DMS 273 treated with DMSO at 0.1 percent for 48 hours (cell line): ENCODE results near the gene EXOC6B.
A peak's percentile ranks its signal among the peaks of the same experiment; 100 is the strongest.
"Not testable (repeated sequence)": the region's sequence is repeated elsewhere in the genome, so short reads cannot be mapped to it uniquely, and the experiment has no call there.

Source experiments
- DNase-seq: peaks from one replicate; lab custom pipeline; 2025; lab: John Stamatoyannopoulos, UW

EXOC6B gene

DNA sequence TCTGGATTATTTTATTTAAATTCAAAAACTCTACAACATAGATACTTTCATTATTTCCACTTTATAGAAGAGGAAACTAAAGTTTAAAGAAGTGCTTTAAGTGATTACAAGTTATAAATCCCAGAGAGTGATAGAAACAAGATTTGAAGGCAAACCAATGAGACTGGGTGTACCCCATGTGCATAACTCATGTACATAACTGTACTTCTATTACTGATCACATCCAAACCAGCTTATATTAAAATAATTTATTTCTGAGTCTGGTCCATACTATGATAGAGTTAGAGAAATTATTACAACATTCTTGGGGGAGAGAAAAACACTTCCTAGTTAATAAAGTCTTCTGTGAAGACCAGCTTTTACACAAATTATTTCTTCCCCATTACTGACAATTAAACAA is 221.4 kb downstream of the EXOC6B start:
- DNase-seq: no peak

DNA sequence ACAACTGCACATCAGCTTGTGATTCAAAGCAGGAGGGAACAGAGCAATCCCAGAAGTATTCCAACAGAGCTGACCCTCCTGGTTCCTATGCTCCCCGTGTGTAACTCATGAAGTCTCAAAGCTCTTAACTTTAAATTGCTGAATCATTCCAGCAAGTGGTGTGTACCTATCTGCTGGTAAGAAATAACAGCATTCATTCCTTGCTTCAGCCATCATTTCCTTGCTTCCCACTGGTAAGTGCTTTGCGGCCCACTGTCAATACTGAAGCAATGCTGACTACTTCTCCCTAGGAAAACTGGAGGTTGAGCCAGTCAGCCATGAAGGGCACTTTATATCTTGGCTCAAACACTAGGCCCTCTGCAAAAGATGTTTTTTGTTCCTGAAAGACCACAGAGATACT is 222.4 kb downstream of the EXOC6B start:
- no peak for DNase-seq

DNA sequence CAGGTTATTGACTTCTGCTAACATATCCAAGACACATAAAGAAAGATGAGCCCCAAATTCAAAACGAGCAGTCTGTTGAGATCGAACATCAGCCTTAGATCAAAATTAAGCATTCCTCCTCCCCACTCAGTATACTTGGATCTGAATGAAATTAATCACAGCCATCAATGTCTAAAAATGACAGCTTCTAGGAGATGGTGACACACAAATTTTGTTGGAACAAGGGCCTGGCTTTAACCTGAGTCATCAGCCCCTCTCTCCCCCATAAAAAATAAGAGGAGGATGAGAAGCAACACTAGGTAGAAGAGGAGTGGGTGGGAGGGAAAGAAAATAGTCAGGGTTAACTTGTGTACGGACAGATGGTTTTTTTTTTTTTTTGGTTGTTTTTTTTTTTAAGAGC is 223.1 kb downstream of the EXOC6B start:
- no peak for DNase-seq

DNA sequence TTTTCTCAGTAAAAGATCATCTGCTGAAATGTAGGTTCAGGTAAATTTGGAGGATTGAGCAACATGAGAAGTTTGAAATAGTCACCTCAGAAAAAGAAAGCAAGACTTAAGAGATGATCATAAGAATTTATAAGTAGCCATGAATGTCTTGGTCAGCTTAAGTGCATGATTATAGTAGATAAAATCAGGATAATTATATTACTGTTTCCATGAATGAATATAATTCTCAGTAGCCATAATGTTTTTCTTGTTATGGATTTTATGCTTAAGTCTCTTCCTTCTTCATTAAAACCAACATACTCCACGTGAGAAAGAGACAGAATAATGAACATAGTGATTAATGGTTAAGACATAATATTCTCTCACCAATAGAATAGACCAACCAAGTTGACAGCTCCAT is 223.7 kb downstream of the EXOC6B start:
- DNase-seq: no peak

DNA sequence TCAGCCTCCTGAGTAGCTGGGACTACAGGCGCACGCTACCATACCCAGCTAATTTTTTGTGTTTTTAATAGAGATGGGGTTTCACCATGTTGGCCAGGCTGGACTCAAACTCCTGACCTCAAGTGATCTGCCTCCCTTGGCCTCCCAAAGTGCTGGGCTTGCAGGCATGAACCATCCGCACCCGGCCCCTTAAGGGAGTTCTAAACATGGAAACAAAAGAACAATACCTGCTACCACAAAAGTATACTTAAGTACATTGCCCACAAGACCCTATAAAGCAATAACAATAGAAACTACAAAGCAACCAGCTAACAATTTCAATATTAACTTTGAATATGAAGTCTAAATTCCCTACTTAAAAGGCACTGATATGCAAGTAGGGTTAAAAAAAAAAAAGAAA is 242.0 kb downstream of the EXOC6B start:
- not testable (repeated sequence) for DNase-seq

DNA sequence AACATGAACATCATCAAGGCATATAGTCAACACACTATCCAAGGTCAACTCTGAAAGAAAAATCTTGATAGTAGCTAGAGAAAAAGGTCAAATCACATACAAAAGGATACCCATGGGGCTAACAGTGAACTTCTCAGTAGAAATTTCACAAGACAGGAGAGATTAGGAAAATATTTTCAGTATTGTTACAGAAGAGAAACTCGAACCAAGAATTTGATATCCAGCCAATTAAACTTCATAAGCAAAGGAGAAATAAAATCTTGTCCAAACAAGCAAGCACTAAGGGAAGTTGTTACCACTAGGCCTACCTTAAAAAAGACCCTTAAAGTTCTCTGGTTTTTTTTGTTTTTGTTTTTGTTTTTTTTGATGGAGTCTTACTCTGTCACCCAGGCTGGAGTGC is 242.5 kb downstream of the EXOC6B start:
- no peak for DNase-seq

DNA sequence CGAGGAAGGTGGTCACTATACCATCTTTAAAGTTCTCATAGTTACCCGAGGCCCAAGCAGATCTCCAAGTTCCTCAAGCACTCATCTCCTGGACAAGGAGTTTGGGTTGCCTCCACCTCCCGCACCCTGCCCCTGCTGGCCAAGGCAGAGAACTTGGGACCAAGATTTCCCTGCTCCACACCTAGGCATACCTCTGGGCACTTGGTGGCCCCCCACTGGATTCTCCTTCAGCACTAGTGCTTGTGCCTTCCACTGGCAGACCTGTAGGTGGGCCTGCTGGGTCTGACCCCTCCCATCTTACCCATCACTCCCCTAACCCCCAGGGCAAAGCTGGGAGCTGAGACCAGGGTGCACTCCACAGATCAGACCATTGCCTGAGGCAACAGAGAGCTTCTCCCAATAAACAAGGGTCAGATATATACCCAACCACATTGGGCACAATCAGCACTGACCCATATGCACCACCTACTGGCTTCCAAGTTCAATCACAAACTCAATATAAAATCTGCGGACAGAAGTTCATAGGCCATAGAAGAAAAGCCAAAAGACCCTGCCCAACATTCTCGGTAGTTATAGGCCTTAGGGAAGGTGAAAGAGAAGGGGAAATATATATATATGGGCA is 244.2 kb downstream of the EXOC6B start:
- no peak for DNase-seq

DNA sequence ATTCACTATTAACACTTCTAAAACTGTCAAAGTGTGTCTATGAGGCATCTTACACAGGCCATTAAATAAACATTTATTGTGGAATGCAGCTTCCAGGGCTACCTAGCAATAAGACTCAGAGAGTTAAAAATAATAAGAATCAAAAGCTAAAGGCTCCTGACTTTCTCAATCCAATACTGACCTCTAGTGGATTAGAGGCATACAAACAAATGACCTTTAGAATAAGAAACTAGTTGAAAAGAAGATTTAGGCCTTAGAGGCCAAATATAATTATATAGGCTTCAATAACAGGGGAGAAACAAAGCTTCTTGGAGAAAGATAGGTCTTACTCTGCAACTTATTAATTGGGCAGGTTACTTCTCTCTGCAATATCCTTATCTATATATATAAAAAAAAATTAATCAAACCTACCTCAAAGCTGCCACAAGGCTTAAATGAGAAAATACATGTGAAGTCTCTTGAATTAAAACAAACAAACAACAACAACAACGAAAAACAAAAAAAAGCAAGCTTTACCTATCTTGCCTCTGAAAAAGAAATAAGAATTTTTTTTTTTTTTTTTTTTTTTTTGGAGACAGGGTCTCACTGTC is 246.1 kb downstream of the EXOC6B start:
- peak; percentile 23 for DNase-seq

DNA sequence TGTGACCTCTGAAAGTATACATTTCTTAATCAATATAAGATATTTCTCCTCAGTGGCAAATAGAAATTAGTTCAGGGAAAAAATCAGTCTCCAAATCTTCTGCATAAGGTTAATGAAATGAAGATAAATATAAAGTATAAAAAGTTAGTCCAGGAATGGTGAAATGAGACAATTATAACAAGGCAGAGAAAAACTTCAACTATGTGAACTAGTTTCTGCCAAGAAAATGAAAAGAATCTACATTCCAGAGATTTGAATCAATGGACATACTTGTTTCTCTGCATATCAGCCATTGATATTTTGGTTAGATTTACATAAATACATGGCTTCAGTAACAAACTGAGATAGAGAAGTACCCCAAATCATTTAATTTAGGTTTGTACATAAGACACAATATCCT is 249.0 kb downstream of the EXOC6B start:
- no peak for DNase-seq

DNA sequence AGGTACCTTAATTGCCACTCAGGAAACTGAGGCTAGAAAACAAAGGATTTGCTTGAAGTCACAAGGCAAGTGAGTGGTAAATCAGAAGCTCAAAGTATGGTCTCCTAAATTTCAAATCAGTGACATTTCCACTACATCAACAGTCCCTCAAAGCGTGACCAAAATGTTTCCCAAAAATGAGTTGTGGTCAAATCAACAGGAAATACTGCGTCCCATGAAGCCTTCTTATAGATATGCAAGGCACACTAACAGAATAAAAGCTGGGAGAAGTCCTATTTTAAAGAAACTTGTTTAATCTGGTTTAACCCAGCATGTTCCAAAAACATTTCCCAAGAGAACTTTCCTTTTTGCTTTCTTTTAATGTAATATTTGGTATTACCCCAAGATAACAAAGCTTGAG is 249.4 kb downstream of the EXOC6B start:
- no peak for DNase-seq

DNA sequence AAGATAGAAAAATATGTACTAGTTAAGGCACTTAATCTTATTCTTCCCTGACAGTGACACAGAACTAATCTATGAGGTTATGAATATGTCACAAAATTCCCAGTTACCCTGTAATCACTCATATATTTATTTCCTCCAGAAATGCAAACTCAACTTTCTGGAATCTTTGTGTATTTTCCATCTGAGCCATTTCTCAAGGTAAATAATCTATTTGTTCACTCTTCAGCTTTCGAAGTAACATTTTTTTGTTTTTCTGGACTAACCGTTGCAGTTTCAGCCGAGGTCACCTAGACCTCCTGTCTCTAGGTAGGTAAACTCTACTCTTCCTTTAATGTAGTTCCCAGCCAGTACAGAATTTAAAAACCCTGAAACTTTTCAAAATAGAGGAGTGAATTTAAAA is 250.9 kb downstream of the EXOC6B start:
- DNase-seq: no peak

DNA sequence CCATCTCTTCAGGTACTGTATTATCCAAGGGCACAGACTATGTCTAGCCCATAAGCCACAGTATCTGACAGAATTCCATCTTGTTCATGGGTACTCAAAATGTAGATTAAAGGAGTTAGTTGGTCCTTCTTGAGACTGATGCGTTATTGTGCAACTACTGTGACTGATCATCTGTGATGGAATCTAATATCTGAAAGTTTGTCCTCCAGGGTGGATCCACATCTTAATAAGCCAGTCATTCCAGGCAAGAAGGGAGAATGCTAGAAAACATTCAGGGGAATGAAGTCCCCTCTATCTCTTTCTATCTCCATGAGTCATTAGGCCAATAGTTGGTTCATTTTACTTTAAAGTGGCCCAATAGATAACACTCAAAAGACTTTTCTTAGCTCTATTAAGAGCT is 252.6 kb downstream of the EXOC6B start:
- no peak for DNase-seq

DNA sequence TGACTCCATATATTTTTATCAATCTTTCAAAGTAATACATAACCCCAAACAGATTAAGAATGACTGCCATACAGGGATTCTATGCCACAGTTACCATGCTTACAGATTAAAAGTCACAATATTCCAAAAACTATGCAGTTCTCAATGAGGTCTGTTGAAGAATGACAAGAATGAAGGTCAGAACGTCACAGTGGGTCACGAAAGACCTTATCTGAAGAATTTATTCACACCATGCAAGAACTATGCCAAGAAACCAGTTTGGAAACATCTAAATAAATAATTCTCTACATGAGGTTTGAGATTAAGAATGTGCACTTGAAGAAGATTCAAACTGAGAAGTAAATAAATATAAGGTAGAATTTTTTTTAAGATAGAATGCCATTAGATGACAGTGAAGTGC is 253.3 kb downstream of the EXOC6B start:
- DNase-seq: no peak

DNA sequence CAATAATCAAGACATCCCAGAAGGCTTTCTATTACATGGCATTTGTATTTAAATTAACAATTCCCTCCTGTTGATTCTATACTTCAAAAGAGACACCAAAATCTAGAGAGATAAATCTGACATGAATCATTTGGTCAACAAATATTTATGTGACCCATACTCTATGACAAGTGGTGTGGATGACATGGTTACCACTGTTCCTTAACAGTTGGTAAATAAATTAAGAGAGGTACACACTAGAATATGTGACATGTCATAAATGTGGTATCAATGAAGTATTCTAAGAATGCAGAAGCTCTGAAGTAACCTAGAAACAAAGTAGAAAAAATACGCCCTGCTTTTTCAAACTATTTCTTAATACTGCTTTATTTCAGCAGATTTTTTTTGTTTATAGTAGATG is 255.4 kb downstream of the EXOC6B start:
- DNase-seq: no peak

DNA sequence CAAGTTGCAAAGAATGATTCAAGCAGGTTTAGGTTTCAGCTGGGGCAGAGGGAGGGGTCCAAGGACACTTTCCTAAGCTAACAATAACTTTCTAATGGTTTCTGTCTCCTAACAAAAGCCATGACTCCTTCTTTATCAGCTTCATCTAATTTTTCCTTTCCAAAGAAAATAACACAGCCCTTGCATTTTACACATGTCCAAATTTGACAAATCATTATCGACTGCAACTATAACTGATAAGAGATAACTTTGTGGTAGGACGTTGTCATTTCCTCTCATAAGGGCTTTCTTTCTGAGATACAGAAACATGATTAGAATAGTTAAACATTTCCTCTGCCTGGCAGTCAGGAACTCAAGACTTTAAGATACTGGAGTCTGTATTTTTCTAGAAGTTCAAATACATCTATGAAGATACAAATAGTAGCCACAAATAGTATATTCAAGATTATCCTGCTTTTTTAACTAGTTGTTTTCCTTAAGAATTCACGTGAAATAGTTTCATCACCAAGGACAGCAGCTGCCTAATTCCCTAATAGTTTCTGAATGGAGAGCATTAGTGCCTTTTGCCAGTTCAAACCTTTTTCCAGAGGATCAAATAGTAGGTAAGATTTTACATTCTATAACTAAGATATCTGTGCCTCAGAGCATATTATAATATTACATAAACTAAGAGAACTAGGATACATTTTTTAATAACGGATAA is 263.2 kb downstream of the EXOC6B start:
- no peak for DNase-seq

DNA sequence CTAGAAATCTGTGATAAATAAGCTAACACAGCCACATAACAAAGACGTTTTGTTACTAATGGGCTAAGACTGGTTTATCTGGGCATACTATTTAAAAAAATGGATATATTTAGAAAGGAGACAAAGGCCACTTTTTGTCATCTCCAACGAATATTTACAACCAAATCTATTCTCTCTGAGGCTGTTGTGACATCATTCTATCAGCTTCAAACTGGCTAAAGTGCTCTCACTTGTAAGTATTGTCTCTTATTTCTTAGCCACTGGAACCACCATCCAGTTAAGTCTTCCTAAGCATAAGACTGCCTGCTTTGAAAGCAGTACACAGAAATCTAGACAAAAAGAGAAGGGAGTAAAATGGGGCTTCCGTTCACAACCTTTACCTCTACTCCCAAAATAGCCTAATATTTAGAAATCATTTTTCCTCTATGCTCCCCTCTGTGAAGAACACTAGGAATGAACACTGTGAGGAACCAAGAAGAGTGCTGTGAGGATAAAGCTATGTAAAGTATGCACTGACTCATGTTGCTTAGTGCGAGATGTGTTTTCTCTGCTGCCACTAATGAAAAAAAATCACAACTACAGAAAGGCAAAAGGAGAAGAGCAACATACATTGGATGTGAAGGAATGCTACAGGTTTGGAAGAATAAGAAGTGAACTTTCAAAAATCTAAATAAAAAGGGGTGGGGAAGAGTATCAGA is 264.1 kb downstream of the EXOC6B start:
- DNase-seq: no peak

DNA sequence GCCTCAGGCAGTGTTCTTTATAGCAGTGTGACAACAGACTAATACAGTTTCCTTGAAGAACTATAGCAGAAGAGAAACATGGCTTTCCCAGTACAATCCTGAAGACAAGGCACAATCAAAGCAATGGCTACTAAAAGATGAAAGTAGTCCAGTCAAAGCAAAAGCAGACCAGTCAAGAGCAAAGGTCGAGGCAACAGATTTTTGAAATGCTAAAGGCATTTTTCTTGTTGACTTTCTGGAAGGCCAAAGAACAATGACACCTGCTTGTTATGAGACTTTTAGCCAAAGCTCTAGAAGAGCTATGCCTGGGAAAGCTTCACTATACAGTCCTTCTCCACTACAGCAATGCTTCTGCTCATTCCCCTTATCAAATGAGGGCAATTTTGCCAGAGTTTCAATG is 269.9 kb downstream of the EXOC6B start:
- no peak for DNase-seq

DNA sequence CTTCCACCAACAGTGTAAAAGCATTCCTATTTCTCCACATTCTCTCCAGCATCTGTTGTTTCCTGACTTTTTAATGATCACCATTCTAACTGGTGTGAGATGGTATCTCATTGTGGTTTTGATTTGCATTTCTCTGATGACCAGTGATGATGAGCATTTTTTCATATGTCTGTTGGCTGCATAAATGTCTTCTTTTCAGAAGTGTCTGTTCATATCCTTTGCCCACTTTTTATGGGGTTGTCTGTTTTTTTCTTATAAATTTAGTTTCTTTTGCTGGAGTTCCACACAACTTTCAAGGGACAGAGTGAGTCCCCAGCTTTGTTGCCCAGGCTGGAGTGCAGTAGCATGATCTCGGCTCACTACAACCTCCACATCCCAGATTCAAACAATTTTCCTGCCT is 270.5 kb downstream of the EXOC6B start:
- not testable (repeated sequence) for DNase-seq

DNA sequence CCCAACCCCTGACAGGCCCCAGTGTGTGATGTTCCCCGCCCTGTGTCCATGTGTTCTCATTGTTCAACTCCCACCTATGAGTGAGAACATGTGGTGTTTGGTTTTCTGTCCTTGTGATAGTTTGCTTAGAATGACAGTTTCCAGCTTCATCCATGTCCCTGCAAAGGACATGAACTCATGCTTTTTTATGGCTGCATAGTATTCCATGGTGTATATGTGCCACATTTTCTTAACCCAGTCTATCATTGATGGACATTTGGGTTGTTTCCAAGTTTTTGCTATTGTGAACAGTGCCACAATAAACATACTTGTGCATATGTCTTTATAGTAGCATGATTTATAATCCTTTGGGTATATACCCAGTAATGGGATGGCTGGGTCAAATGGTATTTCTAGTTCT is 270.9 kb downstream of the EXOC6B start:
- DNase-seq: not testable (repeated sequence)

DNA sequence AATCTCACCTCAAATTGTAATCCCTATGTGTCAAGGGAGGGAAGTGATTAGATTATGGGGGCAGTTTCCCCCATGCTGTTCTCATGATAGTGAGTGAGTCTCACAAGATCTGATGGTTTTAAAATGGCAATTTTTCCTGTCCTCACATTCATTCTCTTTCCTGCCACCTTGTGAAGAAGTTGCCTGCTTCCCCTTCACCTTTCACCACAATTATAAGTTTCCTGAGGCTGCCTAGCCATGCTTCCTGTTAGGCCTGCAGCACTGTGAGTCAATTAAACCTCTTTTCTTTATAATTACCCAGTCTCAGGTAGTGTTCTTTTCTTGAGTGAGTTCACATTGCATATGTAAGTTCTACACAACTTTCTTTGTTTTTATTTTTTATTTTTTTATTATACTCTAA is 271.5 kb downstream of the EXOC6B start:
- no peak for DNase-seq

DNA sequence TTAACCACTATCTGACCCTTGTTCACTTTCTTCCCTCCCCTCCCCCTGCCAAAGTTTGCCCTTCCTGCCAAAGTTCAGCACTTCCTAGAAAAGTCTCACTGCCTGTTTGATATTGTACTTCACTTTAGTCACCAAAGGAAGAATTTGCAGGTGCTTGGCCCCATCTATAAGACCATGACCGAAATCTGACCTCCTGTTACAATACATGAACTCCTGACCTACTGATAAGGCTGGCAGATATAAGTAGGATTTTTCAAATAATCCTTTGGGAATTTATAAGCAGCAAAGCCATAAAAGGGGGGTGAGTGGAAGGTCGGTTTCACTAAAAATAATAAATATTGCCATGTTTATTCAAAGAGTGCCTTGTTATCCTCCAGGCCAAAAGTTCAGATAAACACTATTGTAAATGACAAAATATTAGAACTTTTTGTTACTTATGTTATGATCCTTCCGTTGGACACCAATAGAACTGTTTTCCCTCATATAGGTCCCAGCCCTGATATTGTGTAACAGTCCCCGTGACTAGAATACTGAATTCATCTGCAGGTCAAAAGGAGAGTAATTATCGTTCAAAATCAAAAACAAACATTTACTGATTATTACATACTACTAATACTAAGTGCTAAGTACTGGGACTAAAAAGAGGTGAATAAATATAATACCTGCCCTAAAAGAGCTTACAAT is 277.6 kb downstream of the EXOC6B start:
- DNase-seq: no peak

DNA sequence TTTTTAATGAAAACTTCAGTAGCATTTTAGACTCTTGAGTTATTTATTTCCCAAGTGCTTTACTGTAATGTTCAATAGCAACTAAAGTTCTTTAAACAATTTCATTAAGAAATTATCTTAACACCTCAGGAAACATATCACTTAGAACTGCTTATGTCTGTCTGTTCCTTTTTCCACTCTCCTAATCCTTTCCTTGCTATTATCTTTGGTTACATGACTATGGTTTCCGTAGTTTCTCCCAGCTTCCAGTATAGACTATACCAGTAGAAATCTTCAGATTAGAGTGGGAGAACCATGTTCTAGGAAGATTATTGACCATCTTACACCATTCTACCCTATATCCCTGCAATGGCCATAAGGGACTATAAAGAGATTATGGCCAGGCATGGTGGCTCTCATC is 280.0 kb downstream of the EXOC6B start:
- no peak for DNase-seq

DNA sequence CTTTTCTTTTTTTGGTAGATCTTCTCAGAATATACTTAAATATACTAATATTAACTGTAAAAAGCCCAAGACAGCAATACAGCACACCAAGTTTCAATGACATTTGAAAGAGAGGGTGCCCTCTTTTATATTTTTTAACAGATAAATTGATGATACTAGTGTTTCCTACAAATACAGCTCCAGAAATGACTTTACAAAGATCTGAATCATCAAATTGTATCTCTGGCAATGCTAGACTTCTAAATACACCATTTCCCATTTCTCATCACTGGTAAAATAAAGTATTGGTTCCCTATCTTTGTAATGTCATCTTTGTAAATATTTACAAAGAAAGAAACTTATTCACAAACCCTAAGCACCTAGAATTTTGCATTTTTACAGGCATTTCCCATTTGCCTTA is 281.3 kb downstream of the EXOC6B start:
- DNase-seq: no peak
